Measurements from ENCODE around the gene SERPINA6. TPM values are rescaled to one million over a fixed set of nuclear protein-coding genes. Genes with fewer than 3 reads are reported as not detected.

Gene SERPINA6
- total RNA-seq, 1 donor from 2014 or later, result not detected

GRCh38 chr14:94363151-94363624, 40.1 kb upstream of the SERPINA6 start:
- no peak for TF ChIP-seq CTCF (IDR thresholded peaks at IDR 0.05; ENCODE audit: insufficient read depth, low read length, severe bottlenecking)
- no peak overlapping the region for H3K4me3 ChIP-seq (ENCODE audit: low read depth, low read length)
- FAIRE-seq (no peak), DNase-seq (ENCODE audit: low read depth) (no peak)
- H3K27me3 ChIP-seq (ENCODE audit: control insufficient read depth, insufficient read depth, low read length), result no peaks in the 10 kb centered on the region
- no peaks in the 10 kb centered on the region for H3K36me3 ChIP-seq (ENCODE audit: control insufficient read depth, insufficient read depth, low read length)

DNA sequence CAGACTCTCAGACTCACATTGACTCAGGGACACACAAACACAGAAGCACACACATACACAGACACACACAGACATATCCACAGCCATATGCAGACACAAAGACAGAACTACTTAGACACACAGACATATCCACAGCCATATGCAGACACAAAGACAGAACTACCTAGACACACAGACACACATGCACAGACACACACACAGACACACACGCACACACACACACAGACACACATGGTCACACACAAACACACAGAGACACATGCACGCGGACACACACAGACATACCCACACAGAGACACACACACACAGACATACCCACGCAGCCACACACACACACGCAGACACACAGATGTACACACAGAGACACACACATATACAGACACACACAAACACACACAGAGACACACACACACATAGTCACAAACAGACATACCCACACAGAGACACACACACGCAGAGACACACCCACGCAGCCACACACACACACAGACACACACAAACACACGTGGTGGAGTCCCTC, 39.5 kb upstream of the SERPINA6 start:
- Histone ChIP-seq H3K36me3 (ENCODE audit: control insufficient read depth, insufficient read depth, low read length) (no peaks in the 10 kb centered on the region), H3K27me3 (ENCODE audit: control insufficient read depth, insufficient read depth, low read length) (no peaks in the 10 kb centered on the region), H3K4me3 (ENCODE audit: low read depth, low read length) (no peak overlapping the region)
- TF ChIP-seq CTCF (IDR thresholded peaks at IDR 0.05; ENCODE audit: insufficient read depth, low read length, severe bottlenecking), result no peak
- no peak for DNase-seq (ENCODE audit: low read depth)
- peak; percentile 84 for FAIRE-seq

DNA sequence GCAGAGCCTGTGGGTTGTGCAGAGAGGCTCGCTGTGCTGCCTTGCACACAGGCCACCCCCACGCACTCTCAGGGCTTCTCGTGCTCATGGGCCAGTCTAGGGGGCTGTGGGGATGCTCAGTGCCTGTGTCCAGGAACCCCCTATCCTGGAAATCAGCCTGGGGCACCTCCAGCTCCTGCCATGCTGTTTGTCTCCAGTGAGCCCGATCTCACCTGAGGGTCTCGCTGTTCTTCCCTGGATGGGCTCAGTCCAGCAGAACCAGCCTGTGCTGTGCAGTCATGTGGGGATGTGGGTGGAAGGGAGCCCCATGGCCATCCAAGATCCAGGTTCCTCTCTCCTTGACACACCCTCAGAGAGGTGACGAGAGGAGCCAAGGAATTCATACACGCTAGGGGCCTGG, 38.5 kb upstream of the SERPINA6 start:
- no peaks in the 10 kb centered on the region for H3K27me3 ChIP-seq (ENCODE audit: control insufficient read depth, insufficient read depth, low read length)
- DNase-seq (ENCODE audit: low read depth) (no peak), FAIRE-seq (peak; percentile 94)
- H3K4me3 ChIP-seq (ENCODE audit: low read depth, low read length), result no peak overlapping the region
- no peaks in the 10 kb centered on the region for H3K36me3 ChIP-seq (ENCODE audit: control insufficient read depth, insufficient read depth, low read length)
- no peak for TF ChIP-seq CTCF (IDR thresholded peaks at IDR 0.05; ENCODE audit: insufficient read depth, low read length, severe bottlenecking)

DNA sequence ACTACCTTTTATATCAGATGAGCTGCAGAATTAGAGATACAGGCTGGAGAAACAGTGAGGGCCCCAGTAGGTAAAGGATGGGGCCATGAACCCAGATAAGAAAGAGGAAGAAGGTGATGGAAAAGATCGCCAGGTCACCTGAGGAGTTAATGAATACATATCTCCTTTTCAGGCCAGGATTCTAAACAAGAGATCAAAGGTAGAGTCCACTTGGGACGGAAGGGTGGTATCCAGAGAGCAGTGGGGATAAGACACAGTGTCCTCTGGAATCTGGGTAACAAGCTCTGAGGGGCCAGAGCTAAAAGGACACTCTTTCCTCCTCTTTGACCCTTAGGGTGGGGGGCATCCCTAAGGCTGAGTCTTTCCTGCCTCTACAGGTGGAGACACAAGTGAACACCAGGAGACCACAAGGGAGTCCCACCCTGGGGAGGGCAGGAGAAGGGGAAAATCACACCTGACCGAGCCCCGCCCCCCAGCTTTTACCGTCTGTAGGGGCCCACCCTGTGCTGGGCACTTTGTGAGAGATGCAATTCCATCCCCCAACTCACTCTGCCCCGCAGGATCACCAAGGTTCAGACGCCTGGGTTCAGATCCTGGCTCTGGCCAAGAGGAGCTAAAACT, 37.9 kb upstream of the SERPINA6 start:
- Histone ChIP-seq H3K4me3 (ENCODE audit: low read depth, low read length) (no peak overlapping the region), H3K27me3 (ENCODE audit: control insufficient read depth, insufficient read depth, low read length) (no peaks in the 10 kb centered on the region), H3K36me3 (ENCODE audit: control insufficient read depth, insufficient read depth, low read length) (no peaks in the 10 kb centered on the region)
- no peak for TF ChIP-seq CTCF (IDR thresholded peaks at IDR 0.05; ENCODE audit: insufficient read depth, low read length, severe bottlenecking)
- DNase-seq (ENCODE audit: low read depth), result no peak
- no peak for FAIRE-seq

GRCh38 chr14:94357166-94357565, 34.0 kb upstream of the SERPINA6 start:
- DNase-seq (ENCODE audit: low read depth) (no peak), FAIRE-seq (no peak)
- no peak overlapping the region for H3K4me3 ChIP-seq (ENCODE audit: low read depth, low read length)
- no peaks in the 10 kb centered on the region for H3K27me3 ChIP-seq (ENCODE audit: control insufficient read depth, insufficient read depth, low read length)
- H3K36me3 ChIP-seq (ENCODE audit: control insufficient read depth, insufficient read depth, low read length), result no peaks in the 10 kb centered on the region
- TF ChIP-seq CTCF (IDR thresholded peaks at IDR 0.05; ENCODE audit: insufficient read depth, low read length, severe bottlenecking), result no peak

All from bronchial epithelial cell (primary cell).